ENCODE measurements around the gene C10orf95.

The C10orf95 gene

GRCh38 chr10:102408728-102409603 lies 42.4 kb downstream of the C10orf95 start:
- Histone ChIP-seq H3K36me3 (ENCODE audit: control insufficient read depth in 2 of 2, insufficient read depth in 1 of 2, low read length in 2 of 2) (no peaks in the 10 kb centered on the region), H3K9me3 (ENCODE audit: control insufficient read depth, insufficient read depth, low read depth, low read length) (no peaks in the 10 kb centered on the region), H3K4me3 (ENCODE audit: low read depth, low read length) (peak overlapping the region; percentile 28), H3K27ac (ENCODE audit: extremely low read depth, low read depth, low read length) (no peak overlapping the region), H3K4me1 (ENCODE audit: control insufficient read depth, insufficient read depth, low read length) (no peaks in the 10 kb centered on the region; the same call in 1 of the 2 replicates)
- ChIA-PET POLR2A (interaction anchor here (1.0 to 1.3 kb wide), 2 partner anchors 10 to 12 kb away, joined by 3 to 4 read pairs; no protein-coding TSS in a partner anchor), CTCF (interaction anchor here (0.6 to 4.5 kb wide), 3 partner anchors 7 to 13 kb away, joined by 3 to 28 read pairs (median 4); partner anchors contain the start of gene NFKB2)
- peak; percentile 93 for TF ChIP-seq ZNF600 (tag by site-specific recombination; IDR thresholded peaks at IDR 0.05)
- TF ChIP-seq ZFHX2 (tag by site-specific recombination; conservative IDR thresholded peaks at IDR 0.05), result peak; percentile 96
- no peak for TF ChIP-seq RBAK (tag by site-specific recombination; IDR thresholded peaks at IDR 0.05)
- TF ChIP-seq ZBTB8A (tag by site-specific recombination; IDR thresholded peaks at IDR 0.05), result peak; percentile 43; the same call in 1 of the 2 replicates
- TF ChIP-seq PRDM10 (tag by site-specific recombination; IDR thresholded peaks at IDR 0.05), result peak; percentile 37; the same call in 1 of the 2 replicates
- no peak for TF ChIP-seq OVOL3 (tag by site-specific recombination; IDR thresholded peaks at IDR 0.05)
- TF ChIP-seq ZNF660 (tag by site-specific recombination; IDR thresholded peaks at IDR 0.05), result no peak
- peak; percentile 85 for TF ChIP-seq EGR2 (tag by site-specific recombination; IDR thresholded peaks at IDR 0.05; ENCODE audit: low read depth)
- no peak for TF ChIP-seq ZBTB1 (tag by site-specific recombination; IDR thresholded peaks at IDR 0.05)
- peak; percentile 39; the same call in 1 of the 2 replicates for TF ChIP-seq ZNF777 (tag by site-specific recombination; IDR thresholded peaks at IDR 0.05; ENCODE audit: borderline replicate concordance)
- TF ChIP-seq, protein P1, sequence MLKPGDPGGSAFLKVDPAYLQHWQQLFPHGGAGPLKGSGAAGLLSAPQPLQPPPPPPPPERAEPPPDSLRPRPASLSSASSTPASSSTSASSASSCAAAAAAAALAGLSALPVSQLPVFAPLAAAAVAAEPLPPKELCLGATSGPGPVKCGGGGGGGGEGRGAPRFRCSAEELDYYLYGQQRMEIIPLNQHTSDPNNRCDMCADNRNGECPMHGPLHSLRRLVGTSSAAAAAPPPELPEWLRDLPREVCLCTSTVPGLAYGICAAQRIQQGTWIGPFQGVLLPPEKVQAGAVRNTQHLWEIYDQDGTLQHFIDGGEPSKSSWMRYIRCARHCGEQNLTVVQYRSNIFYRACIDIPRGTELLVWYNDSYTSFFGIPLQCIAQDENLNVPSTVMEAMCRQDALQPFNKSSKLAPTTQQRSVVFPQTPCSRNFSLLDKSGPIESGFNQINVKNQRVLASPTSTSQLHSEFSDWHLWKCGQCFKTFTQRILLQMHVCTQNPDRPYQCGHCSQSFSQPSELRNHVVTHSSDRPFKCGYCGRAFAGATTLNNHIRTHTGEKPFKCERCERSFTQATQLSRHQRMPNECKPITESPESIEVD (tag by site-specific recombination; IDR thresholded peaks at IDR 0.05), result no peak
- TF ChIP-seq ZNF692 (tag by site-specific recombination; IDR thresholded peaks at IDR 0.05), result 0 out of 2 replicates have a peak, but pooled peaks have one; percentile 20
- no peak for TF ChIP-seq OSR2 (tag by site-specific recombination; IDR thresholded peaks at IDR 0.05)
- TF ChIP-seq ZFP69B (tag by site-specific recombination; IDR thresholded peaks at IDR 0.05), result no peak
- TF ChIP-seq SP2 (tag by site-specific recombination; IDR thresholded peaks at IDR 0.05), result peak; percentile 70
- TF ChIP-seq ZNF398 (tag by site-specific recombination; IDR thresholded peaks at IDR 0.05), result peak; percentile 59
- no peak for TF ChIP-seq ZNF776 (tag by site-specific recombination; IDR thresholded peaks at IDR 0.05; ENCODE audit: borderline replicate concordance)
- TF ChIP-seq ZNF585B (tag by site-specific recombination; IDR thresholded peaks at IDR 0.05), result no peak
- TF ChIP-seq ZNF626 (tag by site-specific recombination; IDR thresholded peaks at IDR 0.05), result no peak
- 0 out of 2 replicates have a peak, but pooled peaks have one; percentile 14 for TF ChIP-seq KLF17 (tag by site-specific recombination; IDR thresholded peaks at IDR 0.05)
- TF ChIP-seq, protein P2, sequence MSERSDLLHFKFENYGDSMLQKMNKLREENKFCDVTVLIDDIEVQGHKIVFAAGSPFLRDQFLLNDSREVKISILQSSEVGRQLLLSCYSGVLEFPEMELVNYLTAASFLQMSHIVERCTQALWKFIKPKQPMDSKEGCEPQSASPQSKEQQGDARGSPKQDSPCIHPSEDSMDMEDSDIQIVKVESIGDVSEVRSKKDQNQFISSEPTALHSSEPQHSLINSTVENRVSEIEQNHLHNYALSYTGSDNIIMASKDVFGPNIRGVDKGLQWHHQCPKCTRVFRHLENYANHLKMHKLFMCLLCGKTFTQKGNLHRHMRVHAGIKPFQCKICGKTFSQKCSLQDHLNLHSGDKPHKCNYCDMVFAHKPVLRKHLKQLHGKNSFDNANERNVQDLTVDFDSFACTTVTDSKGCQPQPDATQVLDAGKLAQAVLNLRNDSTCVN (tag by site-specific recombination; optimal IDR thresholded peaks at IDR 0.05), result peak; percentile 74
- peak; percentile 32; the same call in 1 of the 2 replicates for TF ChIP-seq KLF8 (tag by site-specific recombination; IDR thresholded peaks at IDR 0.05)
- peak; percentile 92 for TF ChIP-seq GLIS1 (tag by site-specific recombination; IDR thresholded peaks at IDR 0.05)
- TF ChIP-seq ZNF335 (tag by site-specific recombination; conservative IDR thresholded peaks at IDR 0.05), result no peak
